HG02759 (cell line): Measurements from ENCODE around the gene ANXA9.

ENCODE experiments used
- ATAC-seq: cut with Tn5 transposase; IDR thresholded peaks from one replicate; pipeline ENCODE4 v1.9.1; 2021; ENCODE audit warnings: mild to moderate bottlenecking, moderate library complexity; ENCODE audit not compliant: unreplicated experiment

Gene ANXA9, protein sequence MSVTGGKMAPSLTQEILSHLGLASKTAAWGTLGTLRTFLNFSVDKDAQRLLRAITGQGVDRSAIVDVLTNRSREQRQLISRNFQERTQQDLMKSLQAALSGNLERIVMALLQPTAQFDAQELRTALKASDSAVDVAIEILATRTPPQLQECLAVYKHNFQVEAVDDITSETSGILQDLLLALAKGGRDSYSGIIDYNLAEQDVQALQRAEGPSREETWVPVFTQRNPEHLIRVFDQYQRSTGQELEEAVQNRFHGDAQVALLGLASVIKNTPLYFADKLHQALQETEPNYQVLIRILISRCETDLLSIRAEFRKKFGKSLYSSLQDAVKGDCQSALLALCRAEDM

DNA sequence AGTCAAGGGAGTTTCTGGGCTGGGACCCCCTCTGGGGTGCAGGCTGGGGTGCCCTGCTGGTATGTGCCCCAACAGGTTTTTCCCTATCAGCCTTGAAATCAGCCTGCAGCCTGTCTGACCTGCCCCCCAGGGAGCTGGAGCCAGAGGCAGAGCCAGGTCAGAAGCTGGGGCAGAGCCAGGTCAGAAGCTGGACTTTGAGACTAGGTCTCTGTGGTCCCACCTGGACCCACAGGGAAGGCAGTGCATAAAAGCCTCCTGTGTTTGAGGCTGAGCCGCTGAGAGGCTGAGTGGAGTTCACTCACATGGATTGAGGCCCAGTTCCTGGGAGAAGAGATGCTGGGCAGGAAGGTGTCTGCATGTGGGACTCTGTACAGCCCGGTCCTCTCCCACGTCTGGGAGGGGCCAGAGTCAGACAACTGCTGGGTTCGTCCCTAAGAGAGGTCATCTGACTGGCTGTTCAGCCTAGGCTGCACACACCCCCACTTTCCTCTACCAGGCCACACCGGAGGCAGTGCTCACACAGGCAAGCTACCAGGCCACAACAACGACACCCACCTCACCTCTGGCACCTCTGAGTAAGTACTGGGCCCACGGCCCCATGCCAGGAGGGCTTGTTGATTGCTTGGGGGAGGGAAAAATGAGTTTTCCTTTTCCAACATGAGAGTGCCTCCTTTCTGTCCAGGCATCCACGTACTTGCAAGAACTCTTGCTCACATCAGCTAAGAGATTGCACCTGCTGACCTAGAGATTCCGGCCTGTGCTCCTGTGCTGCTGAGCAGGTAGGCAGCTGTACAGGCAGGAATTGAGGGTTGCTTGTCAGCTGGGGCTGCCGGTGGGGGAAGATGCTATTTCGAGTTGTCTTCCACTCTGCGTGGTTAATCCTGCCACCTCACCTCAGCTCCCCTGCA, at the start of gene ANXA9:
Gene ANXA9, plus strand, starts transcription at position 488 of the 908 bp plus-strand sequence. CDS start 814 bp downstream, outside the sequence.
- no peak for ATAC-seq

DNA sequence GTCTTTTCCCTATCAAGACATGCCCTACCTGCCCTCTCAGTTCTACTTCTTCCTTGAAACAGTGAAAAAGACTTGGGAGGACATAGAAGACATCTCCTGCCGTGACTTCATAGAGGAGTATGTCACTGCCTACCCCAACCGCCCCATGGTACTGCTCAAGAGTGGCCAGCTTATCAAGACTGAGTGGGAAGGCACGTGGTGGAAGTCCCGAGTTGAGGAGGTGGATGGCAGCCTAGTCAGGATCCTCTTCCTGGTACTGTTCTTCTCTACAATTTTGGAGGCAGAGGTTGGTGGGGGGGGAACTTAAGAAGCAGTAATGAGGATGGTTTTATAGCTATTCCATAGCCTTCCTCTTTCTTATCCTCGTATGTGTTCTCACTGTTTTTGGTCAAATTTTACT, 37.2 kb upstream of the ANXA9 start:
- no peak for ATAC-seq

DNA sequence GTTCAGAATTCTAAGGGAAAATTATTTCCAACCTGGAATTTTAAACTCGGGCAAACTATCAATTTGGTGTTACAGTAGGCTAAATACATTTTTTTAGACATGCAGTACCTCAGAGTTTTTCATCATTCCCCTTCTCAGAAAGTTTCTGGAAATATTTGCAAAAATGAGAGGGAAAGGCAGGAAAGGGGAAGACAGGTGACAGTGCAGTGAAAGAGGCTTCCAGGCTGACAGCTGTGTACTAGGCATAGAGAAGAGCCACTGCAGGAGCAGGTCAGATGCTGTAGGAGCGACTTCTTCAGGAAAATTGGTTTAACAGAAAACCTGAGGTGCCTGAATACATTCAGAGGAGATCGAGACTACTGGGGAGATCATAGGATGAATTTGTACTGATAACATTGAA, 27.4 kb upstream of the ANXA9 start:
- no peak for ATAC-seq

DNA sequence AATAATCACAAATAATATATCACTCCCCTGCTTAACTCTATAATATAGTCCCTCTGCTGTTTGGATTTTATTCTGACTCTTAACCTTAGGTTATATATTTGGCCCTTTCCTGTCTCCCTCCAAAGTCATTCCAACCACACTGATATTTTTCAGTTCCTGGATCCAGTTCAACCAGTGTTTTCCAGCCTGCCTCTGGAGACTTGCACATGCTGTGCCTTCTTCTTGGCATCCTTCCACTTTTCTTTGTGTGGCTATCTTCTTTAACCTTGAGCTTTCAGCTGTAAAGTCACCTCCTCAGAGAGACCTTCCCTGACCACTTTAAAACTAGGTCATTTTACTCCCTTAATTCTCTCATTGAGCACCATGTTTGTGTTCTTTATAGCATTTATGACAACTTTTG, 26.8 kb upstream of the ANXA9 start:
- ATAC-seq: no peak

DNA sequence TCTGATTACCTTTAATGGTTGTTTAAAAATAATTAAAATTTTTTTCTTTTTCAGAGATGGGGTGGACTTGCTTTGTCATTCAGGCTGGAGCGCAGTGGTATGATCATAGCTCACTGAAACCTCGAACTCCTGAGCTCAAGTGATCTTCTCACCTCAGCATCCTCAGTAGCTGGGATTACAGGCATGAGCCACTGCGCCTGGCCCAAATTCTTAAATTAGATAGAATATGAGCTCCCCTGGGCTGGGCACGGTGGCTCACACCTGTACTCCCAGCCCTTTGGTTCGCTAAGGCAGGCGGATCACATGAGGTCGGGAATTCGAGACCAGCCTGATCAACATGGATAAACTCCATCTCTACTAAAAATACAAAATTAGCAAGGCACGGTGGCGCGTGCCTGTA, 24.4 kb upstream of the ANXA9 start:
- no peak for ATAC-seq

DNA sequence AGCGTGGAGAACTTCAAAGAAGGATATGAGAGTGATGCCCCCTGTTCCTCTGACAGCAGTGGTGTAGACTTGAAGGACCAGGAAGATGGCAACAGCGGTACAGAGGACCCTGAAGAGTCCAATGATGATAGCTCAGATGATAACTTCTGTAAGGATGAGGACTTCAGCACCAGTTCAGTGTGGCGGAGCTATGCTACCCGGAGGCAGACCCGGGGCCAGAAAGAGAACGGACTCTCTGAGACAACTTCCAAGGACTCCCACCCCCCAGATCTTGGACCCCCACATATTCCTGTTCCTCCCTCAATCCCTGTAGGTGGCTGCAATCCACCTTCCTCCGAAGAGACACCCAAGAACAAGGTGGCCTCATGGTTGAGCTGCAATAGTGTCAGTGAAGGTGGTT, 21.4 kb upstream of the ANXA9 start:
- ATAC-seq: no peak

DNA sequence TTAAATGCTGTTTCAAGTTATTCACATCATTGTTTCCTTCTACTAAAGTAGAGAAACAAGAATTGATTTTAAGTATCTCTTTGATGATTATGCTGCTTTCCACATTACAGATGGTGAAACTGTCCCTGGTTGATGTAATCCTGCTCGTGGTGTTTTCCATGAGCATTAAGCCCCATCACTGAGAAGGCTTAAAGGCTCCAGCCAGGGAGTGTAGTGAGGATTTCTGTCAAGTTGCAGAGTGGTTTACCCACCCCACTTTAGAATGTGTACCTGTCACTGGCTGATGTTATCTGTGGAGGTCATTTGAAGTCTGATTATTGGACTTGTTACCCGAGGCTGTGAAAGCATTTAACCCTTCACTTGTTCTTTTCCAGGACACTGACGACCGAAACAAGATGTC, 20.3 kb upstream of the ANXA9 start:
- ATAC-seq: no peak

DNA sequence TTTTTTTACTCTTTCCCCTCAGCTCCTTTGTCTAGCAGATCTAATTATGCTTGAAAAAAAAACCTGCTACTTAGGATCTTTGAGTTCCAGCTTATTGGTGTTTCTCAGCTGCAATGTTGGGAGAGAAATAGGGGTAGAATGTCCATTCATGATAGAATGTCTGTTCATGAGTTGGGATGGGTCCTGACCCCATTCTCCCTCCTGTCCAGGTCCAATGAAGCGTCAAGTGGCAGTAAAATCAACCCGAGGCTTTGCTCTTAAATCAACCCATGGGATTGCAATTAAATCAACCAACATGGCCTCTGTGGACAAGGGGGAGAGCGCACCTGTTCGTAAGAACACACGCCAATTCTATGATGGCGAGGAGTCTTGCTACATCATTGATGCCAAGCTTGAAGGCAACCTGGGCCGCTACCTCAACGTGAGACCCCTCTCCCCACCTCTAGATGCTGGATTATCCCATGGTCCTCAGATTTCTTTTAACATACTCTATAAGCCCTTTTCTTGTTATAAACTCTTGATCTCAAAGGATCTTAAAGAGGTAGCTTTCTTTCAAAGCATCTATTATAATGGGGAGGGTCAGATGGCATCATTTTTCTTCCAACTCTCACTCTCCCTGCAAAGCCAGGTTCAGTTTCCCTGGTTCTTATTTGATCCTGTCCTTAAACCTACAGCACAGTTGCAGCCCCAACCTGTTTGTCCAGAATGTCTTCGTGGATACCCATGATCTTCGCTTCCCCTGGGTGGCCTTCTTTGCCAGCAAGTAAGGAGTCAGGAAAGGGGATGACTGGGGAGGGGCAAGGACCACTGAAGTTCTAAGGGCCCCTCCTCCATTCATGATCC, 18.6 kb upstream of the ANXA9 start:
- ATAC-seq: no peak

DNA sequence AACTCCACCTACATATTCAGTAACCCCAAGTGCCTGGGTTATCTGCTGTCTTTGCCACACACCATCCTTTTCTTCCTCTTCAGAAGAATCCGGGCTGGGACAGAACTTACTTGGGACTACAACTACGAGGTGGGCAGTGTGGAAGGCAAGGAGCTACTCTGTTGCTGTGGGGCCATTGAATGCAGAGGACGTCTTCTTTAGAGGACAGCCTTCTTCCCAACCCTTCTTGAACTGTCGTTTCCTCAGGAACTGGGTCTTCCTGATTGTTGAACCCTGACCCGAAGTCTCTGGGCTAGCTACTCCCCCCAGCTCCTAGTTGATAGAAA, 18.0 kb upstream of the ANXA9 start:
- no peak for ATAC-seq

DNA sequence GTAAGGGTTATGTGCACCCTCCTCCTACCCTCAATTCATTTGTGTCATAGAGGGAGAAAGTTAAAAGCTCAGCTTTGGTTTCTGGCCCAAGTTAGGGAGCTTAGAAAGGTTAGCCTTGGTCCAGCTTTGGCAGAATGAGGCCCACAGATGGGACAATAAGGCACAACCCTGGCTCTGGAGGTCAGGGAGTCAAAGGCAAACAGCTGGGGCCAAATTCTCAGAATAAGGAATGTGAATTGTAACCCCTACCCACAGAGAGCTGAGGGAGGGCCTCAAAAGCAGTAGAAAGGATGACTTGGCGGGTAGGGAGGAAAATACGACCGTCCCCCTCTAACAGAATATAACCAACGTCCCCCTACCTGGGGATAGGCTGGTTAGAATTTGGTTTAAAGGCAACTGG, 16.5 kb upstream of the ANXA9 start:
- ATAC-seq: no peak

DNA sequence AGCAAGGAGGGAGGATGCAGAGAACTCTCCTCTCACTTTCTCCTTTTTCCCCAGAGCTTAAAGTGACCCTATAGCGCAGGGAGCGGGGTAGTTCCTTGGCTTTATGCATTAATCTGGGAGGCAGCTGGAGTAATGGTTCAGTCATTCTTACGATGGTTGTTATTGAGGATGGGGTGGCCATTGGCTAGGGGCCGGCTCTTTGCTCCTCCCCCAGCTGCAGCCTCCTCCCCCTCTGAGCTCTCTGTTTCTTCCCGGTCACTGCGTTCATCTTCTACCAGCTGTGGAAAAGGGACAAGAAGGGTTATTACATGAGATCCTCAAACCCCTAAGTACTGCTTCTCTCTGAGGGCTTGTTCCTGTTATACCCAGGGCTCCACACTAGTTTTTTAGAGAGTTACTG, 16.1 kb upstream of the ANXA9 start:
- no peak for ATAC-seq

DNA sequence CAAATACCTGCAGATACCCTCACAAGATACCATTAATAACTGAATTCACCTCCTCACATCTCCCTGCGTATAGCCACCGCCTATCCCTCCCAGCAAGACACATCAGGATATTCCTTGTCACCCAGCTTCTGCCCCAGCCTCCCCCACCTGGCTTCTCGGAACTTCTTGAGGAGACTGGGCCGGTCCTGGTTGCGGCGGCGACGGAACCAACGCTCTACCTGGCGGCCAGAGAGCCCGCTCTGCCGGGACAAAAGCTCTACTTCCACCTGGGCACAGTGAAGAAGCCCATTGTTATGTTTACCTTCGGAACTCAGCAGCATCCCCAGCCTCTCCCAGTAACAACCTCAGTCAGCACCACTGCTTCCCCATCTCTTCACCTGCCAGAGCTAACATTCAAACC, 14.2 kb upstream of the ANXA9 start:
- ATAC-seq: no peak

DNA sequence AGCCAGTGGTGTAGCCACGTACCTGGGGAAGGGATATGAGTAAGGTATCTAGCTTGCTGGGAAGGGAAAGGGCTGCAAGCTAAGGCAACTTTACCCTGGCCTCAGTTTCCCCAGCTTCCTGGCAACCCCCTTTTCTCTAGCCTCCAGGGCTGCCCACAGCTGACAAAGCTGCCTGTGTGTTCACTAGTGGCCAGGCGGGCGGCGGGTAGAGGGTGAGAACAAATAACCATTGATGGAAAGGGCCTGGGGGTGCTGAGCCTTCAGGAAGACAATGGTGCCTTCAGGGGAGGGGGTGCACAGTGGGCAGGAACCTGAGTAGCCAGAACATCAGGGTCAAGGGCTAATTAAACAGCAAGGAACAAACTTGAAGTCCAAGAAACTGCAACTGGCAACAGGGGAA, 13.6 kb upstream of the ANXA9 start:
- no peak for ATAC-seq

DNA sequence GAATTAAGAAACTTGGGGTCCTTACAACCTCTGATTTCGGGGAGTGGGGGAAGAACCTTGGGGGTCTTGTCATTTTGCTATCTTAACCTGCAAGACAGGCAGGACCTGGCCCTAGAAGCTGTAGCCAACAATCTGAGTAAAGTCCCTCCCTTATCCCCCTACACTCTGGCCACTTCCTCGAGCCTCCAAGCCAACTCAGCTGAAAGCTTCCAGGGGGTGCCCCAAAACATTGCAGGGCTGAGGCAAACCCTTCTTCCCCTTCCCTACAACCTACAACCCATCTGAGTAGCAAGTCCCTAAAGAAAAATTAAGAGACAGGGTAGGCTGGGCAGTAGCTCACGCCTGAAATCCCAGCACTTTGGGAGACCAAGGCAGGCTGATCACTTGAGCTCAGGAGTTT, 12.5 kb upstream of the ANXA9 start:
- ATAC-seq: no peak

DNA sequence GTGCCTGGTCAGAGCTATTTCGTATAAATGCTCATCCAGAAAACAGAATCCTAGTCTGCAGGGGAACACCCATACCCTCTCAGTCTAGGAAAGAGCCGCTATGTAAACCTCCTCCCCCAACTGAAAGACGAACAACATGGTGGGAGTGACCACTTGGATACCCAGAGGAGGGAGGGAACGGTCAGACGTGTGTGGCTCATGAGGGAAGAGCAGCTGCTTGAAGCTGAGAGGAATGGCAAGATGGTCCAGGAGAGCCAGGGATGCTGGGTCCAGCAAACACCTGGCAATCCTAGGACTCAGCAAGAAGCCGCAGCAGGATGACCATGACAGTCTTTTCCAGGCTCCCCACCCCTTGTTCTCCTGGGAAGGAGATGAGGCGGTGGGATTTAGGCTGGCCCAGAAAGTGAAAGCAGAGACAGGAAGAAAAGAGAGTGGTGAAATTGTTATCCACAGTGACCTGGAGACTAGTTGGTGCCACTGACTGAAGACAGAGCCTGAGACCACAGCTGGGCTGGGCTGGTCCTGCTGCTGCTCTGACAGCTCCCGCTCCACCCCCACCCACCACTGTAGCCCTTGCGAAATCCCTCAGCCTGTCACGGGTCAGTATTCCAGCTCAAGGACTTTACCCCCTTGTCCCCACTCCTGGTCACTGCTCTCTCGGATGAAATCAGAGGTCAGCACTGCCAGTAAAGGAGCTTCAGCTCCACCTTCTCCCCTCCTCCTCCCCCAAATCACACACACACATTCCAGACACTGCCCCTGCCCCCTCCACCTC, 11.1 kb upstream of the ANXA9 start:
- ATAC-seq: no peak

DNA sequence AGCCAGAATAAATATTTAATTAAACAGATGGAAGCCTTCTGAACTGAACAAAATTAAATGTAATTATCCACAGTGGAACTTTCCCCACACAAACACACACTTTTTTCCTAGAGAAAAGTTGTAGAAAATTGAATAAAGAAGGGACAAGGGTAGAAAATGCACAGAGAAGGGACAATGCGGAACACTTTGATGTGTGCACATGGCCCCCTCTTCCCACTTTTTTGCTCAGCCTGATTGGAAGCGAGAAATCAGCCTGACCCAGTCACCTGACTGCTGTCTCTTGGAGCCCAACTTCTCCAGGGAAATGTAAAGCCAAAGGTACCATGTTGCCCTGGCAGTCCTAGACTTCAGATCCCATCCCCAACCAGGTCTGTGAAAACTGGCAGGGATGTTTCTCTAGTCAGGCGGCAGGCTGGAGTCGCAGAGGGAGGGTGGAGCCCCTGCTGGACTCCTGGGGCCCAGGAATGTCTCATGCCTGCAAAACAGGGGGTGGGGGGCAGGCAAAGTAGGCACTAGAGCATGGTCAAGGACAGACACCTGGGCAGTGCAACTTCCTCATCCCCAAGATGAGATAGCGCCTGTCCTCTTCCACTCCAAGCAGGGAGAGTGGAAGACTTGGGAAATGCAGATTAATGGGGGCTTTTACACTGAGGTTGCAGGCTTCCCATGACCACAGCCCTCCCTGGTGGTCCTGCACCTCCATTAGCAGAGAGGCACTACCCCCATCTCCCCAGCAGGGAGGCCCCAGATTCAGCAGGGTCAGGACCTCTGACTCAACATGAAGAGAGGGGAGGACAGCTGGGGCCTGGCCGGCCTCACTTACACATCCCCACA, 10.3 kb upstream of the ANXA9 start:
- ATAC-seq: no peak

DNA sequence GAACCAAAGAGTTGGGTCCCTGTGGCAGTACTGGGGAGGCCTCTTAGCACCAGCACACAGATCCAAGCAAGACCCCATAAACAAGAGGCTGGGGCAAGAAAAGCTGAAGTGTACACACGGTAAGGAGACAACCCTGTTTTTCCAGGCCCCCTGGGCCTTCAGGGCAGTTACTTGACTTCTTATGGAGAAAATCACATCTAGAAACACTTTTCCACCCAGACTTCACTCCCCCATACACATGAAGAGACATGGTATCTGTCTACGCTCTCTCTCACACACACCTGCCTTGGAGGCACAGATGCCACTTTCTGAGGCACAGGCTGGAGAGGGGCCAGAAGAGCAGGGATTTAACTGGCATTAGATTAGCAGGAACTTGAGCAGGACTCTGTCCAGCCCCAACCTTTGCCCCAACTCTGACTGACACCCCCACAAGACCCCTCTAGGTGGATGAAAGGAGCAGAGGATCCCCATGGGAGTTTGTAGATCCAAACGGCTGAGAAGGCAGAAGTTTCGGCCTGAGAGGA, 9.6 kb upstream of the ANXA9 start:
- ATAC-seq: no peak

DNA sequence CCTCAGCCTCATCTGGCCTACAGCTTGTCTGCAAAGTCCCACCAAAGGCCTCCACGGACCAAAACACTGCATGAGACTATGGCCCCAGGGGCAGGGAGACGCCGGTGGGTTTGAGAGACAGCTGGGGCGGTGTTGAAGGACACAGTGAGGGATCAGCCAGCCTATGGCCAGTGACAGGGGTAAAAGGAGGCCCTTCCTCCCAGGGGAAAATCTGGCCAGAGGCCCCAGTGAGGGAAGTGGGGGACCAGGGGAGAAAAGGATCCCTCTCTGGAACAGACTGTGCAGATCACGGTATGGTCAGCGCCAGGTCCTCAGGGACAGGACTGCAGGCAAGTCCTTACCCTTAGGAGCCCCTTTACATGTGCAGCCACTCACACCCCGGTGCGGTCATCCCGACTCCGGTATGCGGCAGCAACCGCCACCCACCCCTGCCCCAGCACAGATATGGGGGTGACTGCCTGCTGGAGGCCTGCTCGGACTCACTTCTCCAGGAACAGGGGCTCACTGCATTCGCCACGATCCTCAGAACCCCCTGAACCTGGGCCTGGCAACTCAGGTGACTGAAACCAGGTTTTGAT, 8.7 kb upstream of the ANXA9 start:
- ATAC-seq: no peak
